Chondrocyte (in vitro differentiated cells): Measurements from ENCODE around the gene C2CD4D. TPM values are rescaled to one million over a fixed set of nuclear protein-coding genes. Genes with fewer than 3 reads are reported as not detected.
A peak's percentile ranks its signal among the peaks of the same experiment; 100 is the strongest.

Experiments
- DNase-seq: peaks from one replicate; pipeline ENCODE4 v3.0.0; 2021; ENCODE audit warnings: mixed read lengths, low spot score
- H3K27ac Mint-ChIP-seq: one replicate; pipeline ENCODE4 v1.8.0; 2021; ENCODE audit warnings: mild to moderate bottlenecking, moderate library complexity, mixed read lengths; ENCODE audit not compliant: unreplicated experiment
- H3K27me3 Mint-ChIP-seq: 2 replicates; pipeline ENCODE4 v1.8.0; 2021; ENCODE audit warnings: low read depth, mixed read lengths
- H3K36me3 Mint-ChIP-seq: 2 replicates; pipeline ENCODE4 v1.8.0; 2021; ENCODE audit warnings: low read depth, mixed read lengths
- H3K4me1 Mint-ChIP-seq: 2 replicates; pipeline ENCODE4 v1.8.0; 2021; ENCODE audit warnings: low read depth, mild to moderate bottlenecking, mixed read lengths
- H3K4me3 Mint-ChIP-seq: one replicate; pipeline ENCODE4 v1.8.0; 2021; ENCODE audit warnings: mild to moderate bottlenecking, moderate library complexity, mixed read lengths; ENCODE audit not compliant: unreplicated experiment
- H3K9me3 Mint-ChIP-seq: 2 replicates; pipeline ENCODE4 v1.8.0; 2021; ENCODE audit warnings: low read depth, mixed read lengths
- total RNA-seq: library from RNA; stranded (reverse); gene quantifications from 3 replicates; pipeline ENCODE4 v1.2.1, GENCODE V29; 2021
- TF ChIP-seq, protein P1 (sequence below): fragments of 200-600 bp; sonication (generic); IDR thresholded peaks from 2 replicates; pipeline ENCODE4 v1.5.0; 2021; ENCODE audit warnings: antibody characterized with exemption, mild to moderate bottlenecking, moderate library complexity

Gene C2CD4D
- total RNA-seq, 1 donor from 2014 or later, result not detected

DNA sequence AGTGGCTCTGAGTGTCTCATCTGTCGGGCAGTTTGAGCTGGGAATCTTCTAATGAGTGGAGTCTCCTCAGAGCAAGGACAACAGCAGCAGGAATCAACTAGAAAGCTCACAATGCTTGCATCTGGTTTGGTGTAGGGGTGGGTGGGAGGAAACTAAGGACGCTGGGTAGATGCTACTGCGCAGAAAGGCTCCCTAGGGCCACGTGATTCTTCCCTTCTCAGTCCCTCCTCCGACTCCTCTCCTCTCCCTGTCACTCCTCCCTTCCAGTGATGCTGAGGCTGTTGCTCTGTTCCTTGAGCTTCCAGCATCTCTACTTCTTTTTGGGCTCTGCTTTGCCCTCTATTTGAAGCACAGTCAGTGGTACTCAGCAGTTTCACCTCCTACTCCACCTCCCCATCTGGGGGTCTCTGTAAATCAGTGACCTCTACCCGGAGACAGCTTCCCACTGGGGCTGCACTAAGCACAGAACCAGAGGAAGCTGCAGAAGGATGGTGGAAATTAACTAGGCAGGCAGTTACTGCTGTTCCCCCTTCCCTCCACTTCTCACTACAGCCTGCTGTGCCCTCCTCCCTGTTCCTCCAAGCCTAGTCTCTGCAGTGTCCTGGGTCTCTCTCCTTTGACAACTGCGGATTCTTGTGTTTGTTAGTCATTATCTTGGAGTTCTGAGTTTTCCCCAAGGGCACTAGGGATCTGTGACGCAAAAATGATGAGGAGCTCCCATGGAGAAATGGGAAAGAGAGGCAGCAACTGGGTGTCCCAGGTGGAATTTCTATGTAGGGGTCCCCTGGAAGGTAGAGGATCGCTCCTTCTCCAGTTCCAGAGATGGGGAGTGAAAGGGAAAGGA is 40.2 kb downstream of the C2CD4D start:
- no peak for DNase-seq
- TF ChIP-seq, protein P1, sequence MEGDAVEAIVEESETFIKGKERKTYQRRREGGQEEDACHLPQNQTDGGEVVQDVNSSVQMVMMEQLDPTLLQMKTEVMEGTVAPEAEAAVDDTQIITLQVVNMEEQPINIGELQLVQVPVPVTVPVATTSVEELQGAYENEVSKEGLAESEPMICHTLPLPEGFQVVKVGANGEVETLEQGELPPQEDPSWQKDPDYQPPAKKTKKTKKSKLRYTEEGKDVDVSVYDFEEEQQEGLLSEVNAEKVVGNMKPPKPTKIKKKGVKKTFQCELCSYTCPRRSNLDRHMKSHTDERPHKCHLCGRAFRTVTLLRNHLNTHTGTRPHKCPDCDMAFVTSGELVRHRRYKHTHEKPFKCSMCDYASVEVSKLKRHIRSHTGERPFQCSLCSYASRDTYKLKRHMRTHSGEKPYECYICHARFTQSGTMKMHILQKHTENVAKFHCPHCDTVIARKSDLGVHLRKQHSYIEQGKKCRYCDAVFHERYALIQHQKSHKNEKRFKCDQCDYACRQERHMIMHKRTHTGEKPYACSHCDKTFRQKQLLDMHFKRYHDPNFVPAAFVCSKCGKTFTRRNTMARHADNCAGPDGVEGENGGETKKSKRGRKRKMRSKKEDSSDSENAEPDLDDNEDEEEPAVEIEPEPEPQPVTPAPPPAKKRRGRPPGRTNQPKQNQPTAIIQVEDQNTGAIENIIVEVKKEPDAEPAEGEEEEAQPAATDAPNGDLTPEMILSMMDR, result no peak
- no peaks in the 10 kb centered on the region for H3K4me1 Mint-ChIP-seq
- no peak overlapping the region for H3K4me3 Mint-ChIP-seq
- H3K27me3 Mint-ChIP-seq, result peaks cover 34% of the 10 kb centered on the region
- H3K9me3 Mint-ChIP-seq, result no peaks in the 10 kb centered on the region
- no peak overlapping the region for H3K27ac Mint-ChIP-seq
- peaks cover 2% of the 10 kb centered on the region for H3K36me3 Mint-ChIP-seq

DNA sequence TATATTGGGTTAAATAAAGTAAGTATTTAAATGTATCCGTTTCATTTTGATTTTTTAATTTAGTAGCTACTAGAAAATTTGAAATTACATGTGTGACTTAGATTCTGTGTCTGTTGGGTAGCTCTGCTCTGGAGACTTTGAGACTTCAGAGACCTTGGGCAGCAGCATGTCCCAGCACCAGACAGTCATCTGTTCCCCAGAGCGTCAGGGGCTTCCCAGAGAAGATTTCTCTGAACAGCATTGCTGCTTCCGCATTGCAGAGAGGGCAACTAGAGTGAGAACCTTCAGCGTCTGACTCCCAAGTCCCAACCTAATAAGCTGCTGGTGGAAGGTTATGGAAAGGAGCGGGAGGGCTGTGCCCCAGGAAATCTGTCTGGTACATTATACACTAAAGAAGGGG is 41.0 kb downstream of the C2CD4D start:
- H3K27me3 Mint-ChIP-seq, result peaks cover 25% of the 10 kb centered on the region
- no peak overlapping the region for H3K27ac Mint-ChIP-seq
- TF ChIP-seq, protein P1, result no peak
- no peak for DNase-seq
- no peaks in the 10 kb centered on the region for H3K9me3 Mint-ChIP-seq
- no peak overlapping the region for H3K4me3 Mint-ChIP-seq
- H3K36me3 Mint-ChIP-seq, result peaks cover 2% of the 10 kb centered on the region
- H3K4me1 Mint-ChIP-seq, result no peaks in the 10 kb centered on the region

DNA sequence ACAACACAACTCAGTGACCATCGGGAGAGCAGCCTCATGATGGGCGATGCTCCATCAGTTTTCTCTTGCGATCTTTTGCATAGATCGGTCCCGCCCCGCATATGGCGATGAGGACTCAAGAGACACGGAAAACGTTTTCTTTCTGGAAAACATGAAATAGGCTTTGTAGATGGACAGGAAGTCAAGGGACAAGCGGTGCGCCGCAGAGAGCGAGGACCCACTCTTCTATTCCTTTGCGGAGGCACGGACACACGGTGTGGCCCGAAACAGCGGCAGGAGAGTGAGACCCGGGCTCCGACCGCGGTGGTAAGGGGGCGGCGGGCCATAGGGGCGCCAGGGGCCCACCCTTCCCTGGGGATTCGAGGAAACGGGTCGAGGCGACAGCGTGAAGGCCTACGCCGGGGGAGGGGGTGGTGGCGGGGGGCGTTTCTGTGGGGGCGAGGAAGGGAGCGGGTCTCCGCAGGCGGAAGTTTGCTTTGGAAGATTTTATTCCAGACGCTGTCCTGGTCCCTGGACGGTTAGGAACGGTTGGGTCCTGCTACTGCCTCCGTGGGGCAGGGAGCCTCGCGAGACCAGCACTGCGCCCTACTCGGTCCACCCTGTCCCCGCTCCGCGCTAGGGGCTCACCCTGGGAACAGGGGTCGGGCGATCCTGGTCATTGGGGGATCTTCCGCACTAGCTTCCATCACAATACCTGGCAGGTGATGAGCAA is 48.5 kb downstream of the C2CD4D start:
- H3K4me3 Mint-ChIP-seq, result peak overlapping the region; percentile 90
- H3K27ac Mint-ChIP-seq, result peak overlapping the region; percentile 95

DNA sequence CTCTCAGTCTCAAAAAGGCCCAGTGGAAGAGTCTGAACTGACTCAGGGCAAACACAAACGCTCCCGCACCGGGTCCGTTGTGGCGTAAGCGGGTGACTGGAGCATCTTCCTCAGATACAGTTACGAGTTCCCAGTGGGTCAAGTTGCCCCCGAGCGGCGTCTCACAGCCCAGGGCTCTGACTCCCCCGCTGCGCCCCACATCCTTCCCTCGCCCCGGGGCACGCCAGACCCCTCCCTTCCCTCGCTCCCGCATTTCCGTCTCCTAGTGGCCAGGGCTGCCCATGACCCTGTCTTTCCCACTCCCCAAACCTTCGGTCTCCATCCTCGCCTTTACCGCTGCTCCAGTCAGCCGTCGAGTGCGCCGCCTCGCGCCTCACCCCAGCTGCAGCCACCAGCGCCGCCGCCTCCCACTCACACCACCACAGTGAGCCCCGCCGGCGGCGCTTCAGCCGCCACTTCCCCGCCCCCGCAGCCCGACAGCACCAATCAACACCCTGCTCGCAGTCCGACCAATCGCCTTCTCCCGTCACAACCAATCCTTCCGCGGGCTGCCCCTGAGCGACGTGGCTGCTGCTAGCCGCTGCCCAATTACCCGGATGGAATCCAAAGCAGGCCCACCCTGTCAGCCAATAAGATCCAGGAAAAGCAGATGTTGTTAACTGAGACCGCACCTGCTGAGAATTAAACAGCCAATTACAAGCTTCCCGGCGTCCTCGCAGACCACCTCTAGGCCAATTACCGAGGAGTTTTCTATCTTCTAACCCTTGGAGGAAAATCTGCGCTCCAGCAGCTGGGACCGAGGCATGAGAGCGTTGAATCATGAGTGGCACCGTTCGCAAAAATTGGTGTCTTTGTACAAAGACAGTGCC is 49.3 kb downstream of the C2CD4D start, which contains the start of gene TDRKH:
Gene TDRKH (minus strand): TSS at position 430 of the 869 bp plus-strand sequence. CDS start 7,478 bp downstream, outside the sequence.
- TF ChIP-seq, protein P1, result peak; percentile 64
- peak within 1 kb of the TSS; percentile 95 for H3K27ac Mint-ChIP-seq
- H3K4me3 Mint-ChIP-seq, result peak within 1 kb of the TSS; percentile 90
- H3K27me3 Mint-ChIP-seq, result no peaks in the 10 kb centered on the region
- no peaks in the 10 kb centered on the region for H3K9me3 Mint-ChIP-seq
- no peaks in the 10 kb centered on the region for H3K36me3 Mint-ChIP-seq
- peak; percentile 100 for DNase-seq
- H3K4me1 Mint-ChIP-seq, result peaks cover 21% of the 10 kb centered on the region

More for the DNA sequence above, 48.5 kb downstream of the C2CD4D start:
- Mint-ChIP-seq H3K36me3 (no peaks in the 10 kb centered on the region), H3K4me1 (peaks cover 21% of the 10 kb centered on the region), H3K9me3 (no peaks in the 10 kb centered on the region), H3K27me3 (no peaks in the 10 kb centered on the region)
- TF ChIP-seq, protein P1, result no peak
- DNase-seq, result no peak

Other genes starting within 250 kb of the C2CD4D start
- 39.0 to 39.5 TPM (median 39.3 TPM) in 3 replicates for gene SNX27, start 227.8 kb downstream of the C2CD4D start, total RNA-seq
- gene CELF3, start 123.0 kb downstream of the C2CD4D start, total RNA-seq, result not detected in 3 replicates
- gene RIIAD1, start 118.3 kb downstream of the C2CD4D start, total RNA-seq, result not detected in 3 replicates
- gene MRPL9, start 76.3 kb downstream of the C2CD4D start, total RNA-seq, result 48.3 to 58.2 TPM (median 55.5 TPM) in 3 replicates
- gene TDRKH, start 49.3 kb downstream of the C2CD4D start, total RNA-seq, result 4.7 to 6.8 TPM (median 6.4 TPM) in 3 replicates
- gene LINGO4, start 34.4 kb downstream of the C2CD4D start, total RNA-seq, result not detected in 3 replicates
- gene RORC, start 8.0 kb downstream of the C2CD4D start, total RNA-seq, result not detected in 3 replicates
- gene THEM5, start 13.9 kb upstream of the C2CD4D start, total RNA-seq, result not detected in 3 replicates
- gene THEM4, start 69.7 kb upstream of the C2CD4D start, total RNA-seq, result 6.9 to 12.5 TPM (median 7.0 TPM) in 3 replicates
- 454 to 578 TPM (median 560 TPM) in 3 replicates for gene S100A10, start 154.0 kb upstream of the C2CD4D start, total RNA-seq
- gene S100A11, start 197.2 kb upstream of the C2CD4D start, total RNA-seq, result 546 to 749 TPM (median 741 TPM) in 3 replicates
- not detected in 3 replicates for gene TCHHL1, start 249.2 kb upstream of the C2CD4D start, total RNA-seq